Panc1 (cell line): ENCODE measurements around the gene DOCK11.

Experiments used
- POLR2AphosphoS5 ChIP-seq: IDR thresholded peaks from 2 replicates; pipeline ENCODE4 v1.6.1; 2012; ENCODE audit warnings: mild to moderate bottlenecking, low read depth, low read length, moderate library complexity
- TF ChIP-seq, protein P1 (sequence below): fragments of 450-650 bp; IDR thresholded peaks from 2 replicates; pipeline ENCODE4 v1.5.1; 2017; ENCODE audit warnings: mild to moderate bottlenecking
- TF ChIP-seq, protein P2 (sequence below), 2 experiments: IDR thresholded peaks; 2 replicates each; pipeline ENCODE4 v1.6.1; 2011 to 2012; ENCODE audit warnings: low read depth in 2 of 2, control low read depth in 1 of 2, low read length in 1 of 2, mild to moderate bottlenecking in 1 of 2, moderate library complexity in 1 of 2; ENCODE audit not compliant: insufficient read depth in 1 of 2

DNA sequence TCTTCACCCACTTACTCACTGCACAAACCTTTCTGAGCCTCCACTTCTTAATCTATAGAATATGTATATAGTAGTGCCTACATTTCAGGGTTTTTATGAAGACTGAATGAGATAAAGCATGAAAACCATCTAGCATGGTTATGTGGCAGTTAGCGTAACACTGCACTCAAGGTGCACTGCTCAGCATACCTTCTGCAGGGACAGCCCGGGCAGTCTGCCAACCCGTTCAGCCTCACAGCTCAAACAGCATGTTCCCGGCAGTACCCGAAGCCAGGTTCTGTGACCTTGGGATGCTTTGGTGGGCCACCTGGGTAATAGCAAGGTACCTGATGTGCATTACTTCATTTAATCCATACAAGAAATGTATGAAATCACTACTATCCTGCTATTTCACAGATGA lies 81.4 kb downstream of the DOCK11 start:
- TF ChIP-seq, protein P1, sequence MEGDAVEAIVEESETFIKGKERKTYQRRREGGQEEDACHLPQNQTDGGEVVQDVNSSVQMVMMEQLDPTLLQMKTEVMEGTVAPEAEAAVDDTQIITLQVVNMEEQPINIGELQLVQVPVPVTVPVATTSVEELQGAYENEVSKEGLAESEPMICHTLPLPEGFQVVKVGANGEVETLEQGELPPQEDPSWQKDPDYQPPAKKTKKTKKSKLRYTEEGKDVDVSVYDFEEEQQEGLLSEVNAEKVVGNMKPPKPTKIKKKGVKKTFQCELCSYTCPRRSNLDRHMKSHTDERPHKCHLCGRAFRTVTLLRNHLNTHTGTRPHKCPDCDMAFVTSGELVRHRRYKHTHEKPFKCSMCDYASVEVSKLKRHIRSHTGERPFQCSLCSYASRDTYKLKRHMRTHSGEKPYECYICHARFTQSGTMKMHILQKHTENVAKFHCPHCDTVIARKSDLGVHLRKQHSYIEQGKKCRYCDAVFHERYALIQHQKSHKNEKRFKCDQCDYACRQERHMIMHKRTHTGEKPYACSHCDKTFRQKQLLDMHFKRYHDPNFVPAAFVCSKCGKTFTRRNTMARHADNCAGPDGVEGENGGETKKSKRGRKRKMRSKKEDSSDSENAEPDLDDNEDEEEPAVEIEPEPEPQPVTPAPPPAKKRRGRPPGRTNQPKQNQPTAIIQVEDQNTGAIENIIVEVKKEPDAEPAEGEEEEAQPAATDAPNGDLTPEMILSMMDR: no peak
- TF ChIP-seq POLR2AphosphoS5: no peak
- TF ChIP-seq, protein P2, sequence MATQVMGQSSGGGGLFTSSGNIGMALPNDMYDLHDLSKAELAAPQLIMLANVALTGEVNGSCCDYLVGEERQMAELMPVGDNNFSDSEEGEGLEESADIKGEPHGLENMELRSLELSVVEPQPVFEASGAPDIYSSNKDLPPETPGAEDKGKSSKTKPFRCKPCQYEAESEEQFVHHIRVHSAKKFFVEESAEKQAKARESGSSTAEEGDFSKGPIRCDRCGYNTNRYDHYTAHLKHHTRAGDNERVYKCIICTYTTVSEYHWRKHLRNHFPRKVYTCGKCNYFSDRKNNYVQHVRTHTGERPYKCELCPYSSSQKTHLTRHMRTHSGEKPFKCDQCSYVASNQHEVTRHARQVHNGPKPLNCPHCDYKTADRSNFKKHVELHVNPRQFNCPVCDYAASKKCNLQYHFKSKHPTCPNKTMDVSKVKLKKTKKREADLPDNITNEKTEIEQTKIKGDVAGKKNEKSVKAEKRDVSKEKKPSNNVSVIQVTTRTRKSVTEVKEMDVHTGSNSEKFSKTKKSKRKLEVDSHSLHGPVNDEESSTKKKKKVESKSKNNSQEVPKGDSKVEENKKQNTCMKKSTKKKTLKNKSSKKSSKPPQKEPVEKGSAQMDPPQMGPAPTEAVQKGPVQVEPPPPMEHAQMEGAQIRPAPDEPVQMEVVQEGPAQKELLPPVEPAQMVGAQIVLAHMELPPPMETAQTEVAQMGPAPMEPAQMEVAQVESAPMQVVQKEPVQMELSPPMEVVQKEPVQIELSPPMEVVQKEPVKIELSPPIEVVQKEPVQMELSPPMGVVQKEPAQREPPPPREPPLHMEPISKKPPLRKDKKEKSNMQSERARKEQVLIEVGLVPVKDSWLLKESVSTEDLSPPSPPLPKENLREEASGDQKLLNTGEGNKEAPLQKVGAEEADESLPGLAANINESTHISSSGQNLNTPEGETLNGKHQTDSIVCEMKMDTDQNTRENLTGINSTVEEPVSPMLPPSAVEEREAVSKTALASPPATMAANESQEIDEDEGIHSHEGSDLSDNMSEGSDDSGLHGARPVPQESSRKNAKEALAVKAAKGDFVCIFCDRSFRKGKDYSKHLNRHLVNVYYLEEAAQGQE (IDR thresholded peaks at IDR 0.05; ENCODE audit: insufficient read depth in 1 of 2, low read depth in 2 of 2, low read length in 1 of 2): no peak
